Measurements from ENCODE around the gene SH3TC2.

Gene SH3TC2

GRCh38 chr5:149028984-149029383 is 33.9 kb downstream of the SH3TC2 start:
- no peak for DNase-seq (ENCODE audit: low read depth)

GRCh38 chr5:149028161-149028560 is 34.7 kb downstream of the SH3TC2 start:
- no peak for DNase-seq (ENCODE audit: low read depth)

GRCh38 chr5:149027636-149028035 is 35.2 kb downstream of the SH3TC2 start:
- no peak for DNase-seq (ENCODE audit: low read depth)

- DNase-seq (ENCODE audit: low read depth), result no peak
Measured at GRCh38 chr5:149024943-149025342, 37.9 kb downstream of the SH3TC2 start.

DNA sequence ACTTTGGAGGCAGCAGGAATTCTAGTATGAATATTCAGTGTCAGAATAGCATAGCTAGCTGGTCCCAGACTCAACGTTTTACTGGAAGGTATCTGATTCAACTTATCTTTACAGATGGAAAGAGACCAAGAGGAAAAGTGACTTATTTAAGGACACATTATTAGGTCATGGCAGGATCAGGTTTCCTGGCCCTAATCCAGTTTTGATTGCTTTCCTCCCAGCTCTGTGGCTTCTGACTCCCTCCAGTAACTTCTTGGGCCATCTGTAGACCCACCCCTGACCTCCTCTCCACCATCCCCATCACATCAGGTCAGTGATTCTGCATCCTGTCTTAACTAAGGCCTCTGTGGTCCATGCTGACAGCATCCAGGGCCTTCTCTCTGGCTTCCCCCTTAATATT is 38.4 kb downstream of the SH3TC2 start:
- DNase-seq (ENCODE audit: low read depth), result no peak

GRCh38 chr5:149022200-149022599 is 40.7 kb downstream of the SH3TC2 start:
- no peak for DNase-seq (ENCODE audit: low read depth)

DNA sequence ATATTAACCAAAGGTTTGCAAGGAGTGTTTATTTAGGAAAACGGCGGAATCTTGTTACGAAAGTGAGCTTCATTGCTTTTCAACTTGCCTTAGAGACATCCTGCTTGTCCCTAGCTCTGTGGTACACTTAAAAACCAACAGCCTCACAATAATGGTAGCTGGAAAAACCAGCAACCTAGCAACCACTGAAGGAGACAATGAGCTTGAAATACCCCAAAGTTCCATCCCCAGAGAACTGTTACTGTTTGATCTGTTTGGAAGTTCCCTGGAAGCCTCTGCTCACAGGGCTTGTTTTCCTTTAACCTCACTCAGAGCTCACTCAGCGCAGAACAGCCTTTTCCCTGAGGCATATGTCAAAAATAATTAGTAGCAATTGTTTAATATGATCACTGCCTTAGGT is 43.2 kb downstream of the SH3TC2 start:
- DNase-seq (ENCODE audit: low read depth), result no peak

- no peak for DNase-seq (ENCODE audit: low read depth)
Measured at GRCh38 chr5:149018909-149019443, 43.9 kb downstream of the SH3TC2 start.

DNA sequence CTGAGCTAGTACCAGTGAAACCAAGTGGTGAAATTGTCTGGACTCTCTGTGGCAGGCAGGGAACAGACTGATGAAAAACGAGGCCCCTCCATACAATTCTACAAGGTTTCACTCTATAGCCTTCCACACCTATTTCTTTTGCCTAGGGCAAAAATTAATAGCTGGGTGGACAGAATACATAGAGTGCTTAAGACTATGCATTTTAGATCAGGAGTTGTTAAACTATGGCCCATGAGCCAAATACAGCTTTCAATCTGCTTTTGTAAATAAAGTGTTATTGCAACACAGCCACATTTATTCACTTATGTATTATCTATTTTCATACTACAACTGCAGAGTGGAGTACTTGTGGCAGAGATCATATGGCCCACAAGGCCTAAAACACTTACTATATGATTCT is 45.2 kb downstream of the SH3TC2 start:
- DNase-seq (ENCODE audit: low read depth), result no peak

GRCh38 chr5:149015561-149015960 is 47.3 kb downstream of the SH3TC2 start:
- DNase-seq (ENCODE audit: low read depth), result no peak

GRCh38 chr5:149015126-149015525 is 47.7 kb downstream of the SH3TC2 start:
- no peak for DNase-seq (ENCODE audit: low read depth)

GRCh38 chr5:149014571-149015031 is 48.3 kb downstream of the SH3TC2 start:
- no peak for DNase-seq (ENCODE audit: low read depth)

DNA sequence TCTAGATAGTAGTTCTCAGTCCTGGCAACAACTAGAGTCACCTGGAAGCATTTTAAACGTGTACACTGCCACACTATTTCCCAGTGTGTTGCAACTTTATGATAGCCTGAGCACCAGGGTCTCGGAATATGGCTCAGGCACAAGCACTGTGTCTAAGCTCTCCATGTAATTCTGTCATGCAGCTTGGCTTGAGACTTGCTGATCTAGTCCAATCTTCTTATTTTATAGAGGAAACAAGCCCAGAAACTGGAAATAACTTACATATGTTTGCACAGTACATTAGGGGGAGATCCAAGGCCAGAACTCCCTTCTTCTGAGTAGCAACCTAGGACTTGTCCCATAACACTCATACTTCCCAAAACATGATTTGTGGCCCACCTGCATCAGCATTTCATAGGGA is 49.1 kb downstream of the SH3TC2 start:
- DNase-seq (ENCODE audit: low read depth), result no peak

- DNase-seq (ENCODE audit: low read depth), result no peak
Measured at GRCh38 chr5:149012350-149012749, 50.5 kb downstream of the SH3TC2 start.

- no peak for DNase-seq (ENCODE audit: low read depth)
Measured at GRCh38 chr5:149011728-149012127, 51.1 kb downstream of the SH3TC2 start.

- no peak for DNase-seq (ENCODE audit: low read depth)
Measured at GRCh38 chr5:149011084-149011483, 51.8 kb downstream of the SH3TC2 start.

DNA sequence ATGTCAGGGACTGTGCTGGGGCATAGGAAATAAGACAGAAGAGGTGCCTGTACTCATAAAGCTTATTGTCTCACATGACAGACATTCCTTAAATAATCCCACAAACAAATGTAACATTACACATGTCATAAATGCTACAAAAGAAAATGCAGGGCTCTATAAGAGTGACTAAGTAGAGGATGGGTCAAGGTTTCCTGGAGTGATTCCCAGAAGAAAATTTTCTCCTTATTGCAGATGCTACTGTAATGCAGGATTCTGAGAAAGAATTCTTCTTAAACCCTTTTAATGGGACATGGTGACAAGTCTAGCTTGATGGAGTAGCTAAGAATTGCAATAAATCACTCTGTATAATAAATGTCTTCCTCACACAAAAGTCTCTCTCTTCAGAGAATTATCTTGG is 55.7 kb downstream of the SH3TC2 start:
- DNase-seq (ENCODE audit: low read depth), result no peak

GRCh38 chr5:149006426-149006825 is 56.4 kb downstream of the SH3TC2 start:
- DNase-seq (ENCODE audit: low read depth), result no peak

DNA sequence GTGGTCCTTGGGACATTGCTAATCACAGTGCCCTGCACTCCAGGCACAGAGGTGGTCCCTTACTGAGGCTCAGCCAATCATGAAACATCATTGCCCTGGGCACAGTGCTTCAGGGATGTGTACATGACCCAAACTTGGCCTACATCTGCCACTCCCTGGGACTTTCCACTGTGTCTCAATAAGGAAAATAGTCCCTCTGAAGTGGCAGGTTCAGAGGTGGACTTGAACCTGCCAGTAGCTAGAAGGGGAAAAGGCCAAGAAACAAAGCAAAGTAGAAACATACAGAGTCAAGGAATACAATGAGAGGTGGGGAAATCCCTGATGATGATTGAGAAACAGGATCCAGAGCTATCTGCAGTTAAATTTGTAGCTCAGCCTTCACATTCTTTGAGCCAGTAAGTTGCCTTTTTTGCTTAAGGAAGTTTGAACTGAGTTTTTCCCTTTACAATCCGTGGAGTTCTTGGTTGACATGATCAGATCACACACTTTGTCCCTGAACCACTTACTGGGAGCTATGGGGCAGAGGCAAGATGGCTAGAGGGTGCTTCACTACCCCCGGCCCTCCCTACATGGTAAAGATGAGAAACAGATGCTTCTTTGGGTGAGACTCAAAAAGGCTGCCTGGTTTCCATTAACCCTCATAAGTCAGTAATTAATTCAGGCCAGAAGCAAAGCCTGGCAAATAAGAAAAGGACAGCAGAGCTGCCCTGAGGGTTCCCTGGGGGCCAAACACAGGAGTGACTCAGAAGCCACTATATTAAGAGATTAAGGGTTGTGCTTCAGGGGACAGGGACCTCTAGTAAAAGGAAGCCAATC is 57.6 kb downstream of the SH3TC2 start:
- no peak for DNase-seq (ENCODE audit: low read depth)

DNA sequence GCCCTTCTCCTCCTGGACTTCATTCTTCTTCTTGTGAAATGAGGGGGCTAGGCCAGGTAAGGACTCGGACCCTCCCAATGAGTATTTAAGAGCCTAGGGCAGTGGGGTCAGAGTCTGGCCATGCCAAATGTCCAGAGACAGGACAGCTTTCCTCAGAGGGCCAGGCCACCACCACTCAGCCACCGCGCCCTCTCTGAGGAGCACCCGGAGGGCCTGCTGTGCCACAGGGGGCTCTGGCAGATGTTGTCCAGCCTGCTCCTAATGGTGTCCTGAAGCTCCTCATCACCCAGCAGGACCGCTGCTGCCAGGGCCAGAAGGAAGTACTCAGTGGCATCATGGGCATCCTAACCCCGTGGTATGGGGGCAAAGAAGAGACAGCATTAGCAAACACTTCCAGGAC is 58.3 kb downstream of the SH3TC2 start:
- no peak for DNase-seq (ENCODE audit: low read depth)

GRCh38 chr5:149002761-149003689 is 59.8 kb downstream of the SH3TC2 start:
- no peak for DNase-seq (ENCODE audit: low read depth)

DNA sequence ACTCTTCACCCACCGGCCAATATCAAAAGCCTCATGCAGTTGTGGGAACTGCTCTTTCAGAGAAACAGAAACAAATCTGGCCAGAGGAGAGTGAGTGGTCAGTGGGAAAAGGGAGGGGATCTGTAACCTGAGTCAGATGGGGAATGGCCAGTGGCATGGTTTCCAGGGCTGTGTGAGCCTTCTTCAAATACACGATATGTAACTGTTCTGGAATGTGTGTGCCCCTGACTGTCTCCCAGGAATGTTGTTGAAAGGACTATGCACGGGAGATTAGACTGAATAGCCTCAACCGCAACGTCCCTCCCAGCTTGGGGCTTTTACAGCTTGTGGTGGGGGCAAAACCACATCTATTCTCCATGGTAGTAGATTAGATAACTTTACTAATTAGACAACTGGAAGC is 60.8 kb downstream of the SH3TC2 start:
- DNase-seq (ENCODE audit: low read depth), result no peak

- no peak for DNase-seq (ENCODE audit: low read depth)
Measured at GRCh38 chr5:149001162-149001561, 61.7 kb downstream of the SH3TC2 start.

Data from T-helper 22 cell (primary cell).